HEK293 (cell line): ENCODE results near the gene AKAP6.
A peak's percentile ranks its signal among the peaks of the same experiment; 100 is the strongest.

ENCODE experiments used
- ATF2 ChIP-seq: fragments of 450-650 bp; formaldehyde crosslinking; IDR thresholded peaks from 2 replicates; pipeline ENCODE4 v1.5.1; 2016; ENCODE audit warnings: missing biosample characterization, missing genetic modification characterization, low read depth
- BCL11B ChIP-seq: fragments of 450-650 bp; formaldehyde crosslinking; IDR thresholded peaks from 2 replicates; pipeline ENCODE4 v1.5.1; 2016; ENCODE audit warnings: low read depth, missing biosample characterization, missing genetic modification characterization
- KLF9 ChIP-seq: fragments of 450-650 bp; formaldehyde crosslinking; IDR thresholded peaks from 2 replicates; pipeline ENCODE4 v1.5.1; 2016; ENCODE audit warnings: missing biosample characterization, missing genetic modification characterization, low read depth
- OVOL3 ChIP-seq: fragments of 450-650 bp; formaldehyde crosslinking; IDR thresholded peaks from 2 replicates; pipeline ENCODE4 v1.5.1; 2016; ENCODE audit warnings: missing biosample characterization, missing genetic modification characterization
- PRDM1 ChIP-seq: fragments of 450-650 bp; formaldehyde crosslinking; IDR thresholded peaks from 2 replicates; pipeline ENCODE4; 2016; ENCODE audit warnings: missing biosample characterization, missing genetic modification characterization
- PRDM10 ChIP-seq: fragments of 450-650 bp; formaldehyde crosslinking; IDR thresholded peaks from 2 replicates; pipeline ENCODE4 v1.5.1; 2016; ENCODE audit warnings: missing biosample characterization, missing genetic modification characterization
- SP2 ChIP-seq: fragments of 450-650 bp; formaldehyde crosslinking; IDR thresholded peaks from 2 replicates; pipeline ENCODE4 v1.5.1; 2016; ENCODE audit warnings: missing biosample characterization, missing genetic modification characterization
- ZBTB17 ChIP-seq: fragments of 450-650 bp; formaldehyde crosslinking; IDR thresholded peaks from 2 replicates; pipeline ENCODE4 v1.5.1; 2016; ENCODE audit warnings: missing biosample characterization, missing genetic modification characterization
- ZBTB26 ChIP-seq: fragments of 450-650 bp; formaldehyde crosslinking; optimal IDR thresholded peaks from 2 replicates; pipeline ENCODE3; 2016; ENCODE audit warnings: missing biosample characterization, mild to moderate bottlenecking, missing genetic modification characterization
- ZNF10 ChIP-seq: fragments of 450-650 bp; formaldehyde crosslinking; IDR thresholded peaks from 2 replicates; pipeline ENCODE4 v1.5.1; 2017; ENCODE audit warnings: missing biosample characterization, missing genetic modification characterization
- ZNF114 ChIP-seq: fragments of 450-650 bp; formaldehyde crosslinking; IDR thresholded peaks from 2 replicates; pipeline ENCODE4 v1.5.0; 2017; ENCODE audit warnings: missing biosample characterization, missing genetic modification characterization
- ZNF148 ChIP-seq: fragments of 450-650 bp; formaldehyde crosslinking; IDR thresholded peaks from 2 replicates; pipeline ENCODE4 v1.5.0; 2017; ENCODE audit warnings: missing biosample characterization, missing genetic modification characterization, borderline replicate concordance
- ZNF157 ChIP-seq: fragments of 450-650 bp; formaldehyde crosslinking; IDR thresholded peaks from 2 replicates; pipeline ENCODE4 v1.5.1; 2016; ENCODE audit warnings: missing biosample characterization, missing genetic modification characterization
- ZNF341 ChIP-seq: fragments of 450-650 bp; formaldehyde crosslinking; IDR thresholded peaks from 2 replicates; pipeline ENCODE4; 2016; ENCODE audit warnings: low read depth, missing biosample characterization, missing genetic modification characterization
- ZNF350 ChIP-seq: fragments of 450-650 bp; formaldehyde crosslinking; IDR thresholded peaks from 2 replicates; pipeline ENCODE4 v1.5.0; 2017; ENCODE audit warnings: missing biosample characterization, mild to moderate bottlenecking, missing genetic modification characterization
- ZNF362 ChIP-seq: fragments of 450-650 bp; formaldehyde crosslinking; IDR thresholded peaks from 2 replicates; pipeline ENCODE4 v1.5.1; 2016; ENCODE audit warnings: missing biosample characterization, missing genetic modification characterization
- ZNF423 ChIP-seq: fragments of 450-650 bp; formaldehyde crosslinking; IDR thresholded peaks from 2 replicates; pipeline ENCODE4 v1.5.1; 2016; ENCODE audit warnings: missing biosample characterization, missing genetic modification characterization
- ZNF433 ChIP-seq: fragments of 450-650 bp; formaldehyde crosslinking; IDR thresholded peaks from 2 replicates; pipeline ENCODE4 v1.5.1; 2016; ENCODE audit warnings: missing biosample characterization, missing genetic modification characterization, low read depth
- ZNF449 ChIP-seq: fragments of 450-650 bp; formaldehyde crosslinking; IDR thresholded peaks from 2 replicates; pipeline ENCODE4 v1.5.1; 2017; ENCODE audit warnings: missing biosample characterization, mild to moderate bottlenecking, missing genetic modification characterization, moderate library complexity
- ZNF529 ChIP-seq: fragments of 450-650 bp; formaldehyde crosslinking; IDR thresholded peaks from 2 replicates; pipeline ENCODE4 v1.5.1; 2017; ENCODE audit warnings: missing genetic modification characterization, missing biosample characterization; ENCODE audit not compliant: insufficient replicate concordance
- ZNF530 ChIP-seq: fragments of 450-650 bp; formaldehyde crosslinking; IDR thresholded peaks from 2 replicates; pipeline ENCODE4 v1.5.1; 2016; ENCODE audit warnings: low read depth, missing biosample characterization, missing genetic modification characterization
- ZNF549 ChIP-seq: fragments of 450-650 bp; IDR thresholded peaks from 2 replicates; pipeline ENCODE4 v1.5.1; 2018; ENCODE audit warnings: missing biosample characterization, missing genetic modification characterization, mild to moderate bottlenecking, inconsistent platforms, moderate library complexity
- ZNF785 ChIP-seq: fragments of 450-650 bp; formaldehyde crosslinking; IDR thresholded peaks from 2 replicates; pipeline ENCODE4 v1.5.1; 2016; ENCODE audit warnings: missing biosample characterization, missing genetic modification characterization
- ZNF830 ChIP-seq: fragments of 450-650 bp; IDR thresholded peaks from 2 replicates; pipeline ENCODE4 v1.5.0; 2018; ENCODE audit warnings: missing biosample characterization, missing genetic modification characterization, low read depth, mild to moderate bottlenecking, moderate library complexity
- ZSCAN30 ChIP-seq: fragments of 450-650 bp; IDR thresholded peaks from 2 replicates; pipeline ENCODE4 v1.5.1; 2018; ENCODE audit warnings: missing biosample characterization, mild to moderate bottlenecking, missing genetic modification characterization, moderate library complexity
- TF ChIP-seq, protein P1 (sequence below): fragments of 450-650 bp; formaldehyde crosslinking; IDR thresholded peaks from 2 replicates; pipeline ENCODE4 v1.5.1; 2017; ENCODE audit warnings: missing biosample characterization, missing genetic modification characterization

AKAP6 gene

DNA sequence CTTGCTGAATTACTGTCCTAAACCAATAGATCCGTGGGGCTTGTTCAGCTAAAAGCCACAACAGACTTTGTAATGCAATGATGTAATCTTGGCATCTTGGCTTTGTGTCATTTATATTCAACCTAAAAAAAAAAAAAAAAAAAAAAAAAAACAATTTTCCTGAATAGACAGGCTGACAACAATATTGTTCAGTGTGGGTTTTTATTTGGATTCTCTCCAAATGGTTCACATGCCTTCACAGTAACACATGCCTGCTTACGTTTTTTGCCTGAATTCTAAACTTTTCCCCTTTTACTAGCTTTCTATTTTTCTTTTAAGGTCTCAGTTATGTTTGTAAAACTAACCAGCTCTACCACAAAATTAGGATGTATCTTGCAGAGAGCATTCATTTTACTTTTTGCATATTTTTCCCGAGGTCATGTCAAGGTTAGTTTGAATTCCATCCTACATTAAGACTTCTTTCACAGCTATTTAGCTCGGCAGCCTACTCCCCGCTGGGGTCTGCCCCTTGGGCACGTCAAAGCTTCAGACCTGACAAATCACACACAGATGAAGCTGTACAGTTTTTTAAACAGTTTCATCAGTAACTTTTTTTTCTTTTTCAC is 395.9 kb downstream of the AKAP6 start (continued):
- TF ChIP-seq PRDM10 (tag by site-specific recombination) (no peak), ZNF114 (tag by site-specific recombination) (no peak), ZNF423 (tag by site-specific recombination) (no peak), ZNF549 (no peak), OVOL3 (tag by site-specific recombination) (no peak), ZBTB17 (peak; percentile 91), SP2 (tag by site-specific recombination) (no peak), ZNF157 (no peak), ZNF785 (tag by site-specific recombination) (no peak), ZNF341 (0 out of 2 replicates have a peak, but pooled peaks have one; percentile 32), ZNF529 (tag by site-specific recombination) (no peak), ATF2 (peak; percentile 76), KLF9 (tag by site-specific recombination) (no peak), PRDM1 (tag by site-specific recombination) (peak; percentile 66), ZNF362 (tag by site-specific recombination) (peak; percentile 95; the same call in 1 of the 2 replicates), ZNF449 (tag by site-specific recombination) (no peak), ZNF10 (no peak), ZNF350 (no peak), ZNF148 (tag by site-specific recombination) (no peak), BCL11B (tag by site-specific recombination) (no peak), ZNF830 (tag by site-specific recombination) (no peak), ZNF433 (tag by site-specific recombination) (no peak), ZSCAN30 (tag by site-specific recombination) (no peak), ZBTB26 (no peak), ZNF530 (tag by site-specific recombination) (no peak)
- TF ChIP-seq, protein P1, sequence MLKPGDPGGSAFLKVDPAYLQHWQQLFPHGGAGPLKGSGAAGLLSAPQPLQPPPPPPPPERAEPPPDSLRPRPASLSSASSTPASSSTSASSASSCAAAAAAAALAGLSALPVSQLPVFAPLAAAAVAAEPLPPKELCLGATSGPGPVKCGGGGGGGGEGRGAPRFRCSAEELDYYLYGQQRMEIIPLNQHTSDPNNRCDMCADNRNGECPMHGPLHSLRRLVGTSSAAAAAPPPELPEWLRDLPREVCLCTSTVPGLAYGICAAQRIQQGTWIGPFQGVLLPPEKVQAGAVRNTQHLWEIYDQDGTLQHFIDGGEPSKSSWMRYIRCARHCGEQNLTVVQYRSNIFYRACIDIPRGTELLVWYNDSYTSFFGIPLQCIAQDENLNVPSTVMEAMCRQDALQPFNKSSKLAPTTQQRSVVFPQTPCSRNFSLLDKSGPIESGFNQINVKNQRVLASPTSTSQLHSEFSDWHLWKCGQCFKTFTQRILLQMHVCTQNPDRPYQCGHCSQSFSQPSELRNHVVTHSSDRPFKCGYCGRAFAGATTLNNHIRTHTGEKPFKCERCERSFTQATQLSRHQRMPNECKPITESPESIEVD (tag by site-specific recombination) = peak; percentile 79
